Stimulated activated CD4-positive, alpha-beta T cell treated with anti-CD3 and anti-CD28 coated beads, TNF-alpha, amount 100 ng/mL, for 48 hours (primary cell): ENCODE results near the gene MICAL2.
A peak's percentile ranks its signal among the peaks of the same experiment; 100 is the strongest.

ENCODE experiments used
- DNase-seq, 3 donors: peaks; one replicate each; pipeline ENCODE4 v3.0.0-alpha.2; 2020; ENCODE audit warnings: low read depth in 3 of 3

MICAL2 gene

GRCh38 chr11:12171921-12172320, 61.5 kb downstream of the MICAL2 start:
- no peak for DNase-seq

GRCh38 chr11:12172493-12173013, 62.2 kb downstream of the MICAL2 start:
- DNase-seq, result no peak

- no peak for DNase-seq
These were observed 62.7 kb downstream of the MICAL2 start for GRCh38 chr11:12173111-12173510.

GRCh38 chr11:12174128-12174476, 63.7 kb downstream of the MICAL2 start:
- no peak for DNase-seq

GRCh38 chr11:12174477-12175143, 64.2 kb downstream of the MICAL2 start:
- no peak for DNase-seq

GRCh38 chr11:12175694-12176241, 65.4 kb downstream of the MICAL2 start:
- DNase-seq, result no peak

GRCh38 chr11:12176410-12176809, 66.0 kb downstream of the MICAL2 start:
- DNase-seq, result no peak

- no peak for DNase-seq
These were observed 67.4 kb downstream of the MICAL2 start for GRCh38 chr11:12177739-12178338.

- no peak for DNase-seq
These were observed 68.6 kb downstream of the MICAL2 start for GRCh38 chr11:12179019-12179418.

- DNase-seq, result no peak
These were observed 69.1 kb downstream of the MICAL2 start for GRCh38 chr11:12179531-12179930.

GRCh38 chr11:12180257-12181205, 70.1 kb downstream of the MICAL2 start:
- DNase-seq, result no peak

- DNase-seq, result no peak
These were observed 71.9 kb downstream of the MICAL2 start for GRCh38 chr11:12182302-12182675.

- no peak for DNase-seq
These were observed 72.5 kb downstream of the MICAL2 start for GRCh38 chr11:12182676-12183541.

GRCh38 chr11:12183827-12184620, 73.6 kb downstream of the MICAL2 start:
- no peak for DNase-seq

GRCh38 chr11:12184699-12185098, 74.3 kb downstream of the MICAL2 start:
- no peak for DNase-seq

GRCh38 chr11:12185106-12185690, 74.8 kb downstream of the MICAL2 start:
- no peak for DNase-seq

GRCh38 chr11:12185914-12186313, 75.5 kb downstream of the MICAL2 start:
- DNase-seq, result no peak

GRCh38 chr11:12186701-12187100, 76.3 kb downstream of the MICAL2 start:
- DNase-seq, result no peak

GRCh38 chr11:12187399-12187798, 77.0 kb downstream of the MICAL2 start:
- peak in 2 of 3 donors; percentile 35 to 59 for DNase-seq
